Stimulated activated naive CD4-positive, alpha-beta T cell treated with Interleukin-2 at 50 U/mL for 16 hours (primary cell): Measurements from ENCODE around the gene CALHM1.
"Not testable (repeated sequence)": the region's sequence is repeated elsewhere in the genome, so short reads cannot be mapped to it uniquely, and the experiment has no call there.

Experiments used
- DNase-seq: peaks from one replicate; lab custom pipeline; 2025; lab: John Stamatoyannopoulos, UW

Gene CALHM1

GRCh38 chr10:103429647-103430046 lies 29.1 kb downstream of the CALHM1 start:
- no peak for DNase-seq

DNA sequence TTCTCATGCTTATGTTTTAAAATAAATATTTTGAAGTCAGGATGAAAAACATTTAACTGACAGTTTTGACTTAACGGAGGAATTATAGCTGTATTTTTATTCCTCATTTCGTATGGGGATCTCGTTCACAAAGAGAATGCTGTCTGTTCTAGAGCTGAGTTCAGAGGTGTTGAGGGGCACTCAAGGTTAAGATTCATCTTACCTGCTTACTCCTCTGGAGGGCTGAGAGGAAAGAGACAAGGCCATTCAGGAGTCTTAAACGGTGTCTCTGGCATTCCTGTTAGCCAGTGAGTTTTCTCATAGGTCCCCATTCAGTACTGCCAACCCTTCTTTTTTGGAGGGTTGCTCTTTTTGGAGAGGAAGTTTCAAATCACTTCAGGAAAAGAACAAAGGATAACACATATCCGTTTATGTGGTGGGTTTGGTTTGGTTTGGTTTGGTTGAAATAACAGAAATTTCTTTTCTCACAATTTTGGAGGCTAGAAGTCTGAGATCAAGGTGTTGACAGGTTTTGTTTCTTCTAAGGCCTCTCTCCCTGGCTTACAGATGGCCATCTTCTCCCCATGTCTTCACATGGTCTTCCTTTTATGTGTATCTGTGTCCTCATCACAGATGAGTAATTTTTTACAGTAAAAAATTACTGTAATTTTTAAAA lies 29.6 kb downstream of the CALHM1 start:
- DNase-seq, result no peak

DNA sequence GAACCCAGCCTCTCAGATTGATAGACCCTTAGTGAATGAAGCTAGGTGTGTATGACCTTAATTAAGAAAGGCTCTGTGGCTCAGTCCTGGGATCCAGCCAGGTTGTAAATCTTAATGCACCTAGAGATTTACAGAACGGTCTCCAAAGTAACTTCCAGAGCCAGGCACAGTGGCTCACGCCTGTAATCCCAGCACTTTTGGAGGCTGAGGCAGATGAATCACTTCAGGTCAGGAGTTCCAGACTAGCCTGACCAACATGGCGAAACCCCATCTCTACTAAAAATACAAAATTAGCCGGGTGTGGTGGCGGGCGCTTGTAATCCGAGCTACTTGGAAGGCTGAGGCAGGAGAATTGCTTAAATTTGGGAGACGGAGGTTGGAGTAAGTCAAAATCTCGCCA lies 30.8 kb downstream of the CALHM1 start:
- DNase-seq, result no peak

DNA sequence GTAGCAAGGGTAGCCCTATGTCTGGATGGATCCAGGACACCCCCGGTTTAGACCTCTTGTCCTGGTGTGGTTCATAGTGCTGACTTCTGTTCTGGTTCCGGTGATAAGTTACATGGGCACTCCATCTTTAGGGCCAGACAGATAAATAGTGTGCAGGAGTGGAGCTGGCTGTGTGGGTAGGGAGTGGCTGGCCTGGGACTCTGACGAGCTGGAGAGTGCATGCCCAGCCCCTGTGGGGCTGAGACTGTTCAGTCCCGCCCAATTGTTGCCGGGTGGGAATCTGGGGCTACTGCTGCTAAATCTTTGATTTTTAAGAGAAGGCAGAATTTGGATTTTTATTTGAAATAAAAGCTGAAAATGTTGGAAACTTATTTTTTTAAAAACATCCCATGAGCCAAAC lies 35.0 kb downstream of the CALHM1 start:
- no peak for DNase-seq

GRCh38 chr10:103419101-103419500 lies 39.6 kb downstream of the CALHM1 start:
- DNase-seq, result no peak

GRCh38 chr10:103417601-103418000 lies 41.1 kb downstream of the CALHM1 start:
- no peak for DNase-seq

DNA sequence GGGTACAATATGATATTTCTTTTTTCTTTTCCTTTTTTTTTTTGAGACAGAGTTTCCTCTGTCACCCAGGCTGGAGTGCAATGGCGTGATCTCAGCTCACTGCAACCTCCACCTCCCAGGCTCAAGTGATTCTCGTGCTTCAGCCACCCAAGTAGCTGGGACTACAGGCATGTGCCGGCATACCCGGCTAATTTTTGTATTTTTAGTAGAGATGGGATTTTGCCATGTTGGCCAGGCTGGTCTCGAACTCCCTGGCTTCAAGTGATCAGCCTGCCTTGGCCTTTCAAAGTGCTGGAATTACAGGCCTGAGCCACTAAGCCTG lies 41.6 kb downstream of the CALHM1 start:
- not testable (repeated sequence) for DNase-seq

DNA sequence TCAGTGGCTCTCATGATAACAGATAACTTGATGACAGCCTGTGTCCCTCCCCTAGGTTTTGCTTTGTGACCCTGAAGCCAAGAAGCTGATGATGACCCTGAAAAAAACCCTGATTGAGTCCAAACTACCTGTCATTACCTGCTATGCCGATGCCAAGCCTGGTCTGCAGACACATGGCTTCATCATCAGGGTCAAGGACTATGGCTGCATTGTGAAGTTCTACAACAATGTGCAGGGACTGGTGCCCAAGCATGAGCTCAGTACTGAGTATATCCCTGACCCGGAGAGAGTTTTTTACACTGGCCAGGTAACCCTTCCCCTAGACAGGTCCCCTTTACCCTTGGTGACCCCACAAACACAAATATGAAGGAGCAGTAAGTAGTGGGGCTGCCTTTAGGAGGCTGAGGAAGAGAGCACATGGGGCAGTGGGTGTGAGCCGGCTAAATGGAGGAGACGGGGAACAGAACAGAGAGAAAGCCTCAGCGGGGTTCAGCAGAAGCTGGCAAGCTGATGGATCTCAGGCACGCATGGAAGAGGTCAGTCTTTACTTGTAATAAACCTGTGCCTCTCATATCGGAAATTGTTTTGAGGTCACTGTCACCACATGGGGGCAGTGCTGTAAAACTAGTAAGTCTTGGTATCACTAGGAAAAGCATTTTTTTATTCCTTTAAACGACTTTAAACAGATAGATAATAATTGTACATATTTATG lies 42.1 kb downstream of the CALHM1 start:
- DNase-seq, result peak; percentile 18

DNA sequence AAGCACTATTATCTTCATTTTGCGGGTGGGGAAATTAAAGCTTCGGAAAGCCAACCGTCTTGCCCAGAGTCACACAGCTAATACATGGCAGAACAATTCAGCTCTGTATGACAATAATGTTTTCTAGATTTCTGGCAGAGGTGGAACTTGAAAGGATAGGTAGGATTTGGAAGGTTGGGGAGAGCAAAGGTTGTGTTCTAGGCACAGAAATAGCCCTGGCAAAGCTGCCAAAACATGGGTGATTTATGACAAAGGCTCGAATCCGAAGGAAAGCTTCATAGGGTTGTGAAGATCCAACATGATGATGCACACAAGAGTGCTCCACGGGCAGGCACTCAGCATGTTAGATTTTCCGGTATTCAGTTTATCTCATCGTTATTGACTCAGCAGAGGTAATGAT lies 43.1 kb downstream of the CALHM1 start:
- DNase-seq, result no peak

- DNase-seq, result no peak
Measured at GRCh38 chr10:103413564-103413963, 45.1 kb downstream of the CALHM1 start.
